ENCODE data around the gene NRXN3. TPM values are rescaled to one million over a fixed set of nuclear protein-coding genes. Genes with fewer than 3 reads are reported as not detected.
A peak's percentile ranks its signal among the peaks of the same experiment; 100 is the strongest.

The NRXN3 gene
- total and polyA plus RNA-seq, 8 donors = 0.29 to 41.1 (median 9.1) TPM

DNA sequence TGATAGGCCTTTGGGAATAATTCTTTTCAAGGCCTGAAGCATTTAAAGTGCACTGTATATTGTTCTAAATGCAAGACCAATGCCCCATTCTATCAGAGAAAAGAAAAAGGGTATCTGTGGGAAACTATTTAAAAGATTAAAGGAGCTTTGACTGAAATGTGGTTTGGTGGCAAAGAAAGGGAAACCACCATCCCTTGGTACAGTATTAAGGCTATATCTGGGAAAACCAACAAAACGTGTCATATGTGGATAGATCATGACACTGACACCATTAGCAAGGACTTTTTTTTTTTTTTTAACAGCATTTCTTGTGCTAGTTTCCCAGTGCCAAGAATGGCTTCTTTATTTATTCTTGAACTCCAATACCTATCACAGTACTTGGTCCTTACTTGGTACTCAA is 1150.4 kb downstream of the NRXN3 start:
- Histone ChIP-seq H3K27me3 (no peaks in the 10 kb centered on the region), H3K9me3 (no peaks in the 10 kb centered on the region), H3K4me3 (no peak overlapping the region), H3K4me1 (peaks cover 0 to 18% (median 7%) of the 10 kb centered on the region in 4 donors), H3K27ac (no peak overlapping the region), H3K36me3 (no peaks in the 10 kb centered on the region)
- DNase-seq = no peak
- intact Hi-C loops (cut with DNase I; ENCODE audit: low total_unique reads) = no loop called here
- 19 to 34% (median 24%) methylated on average over 1 of the region's 1 CpG for WGBS, 5 donors
- TF ChIP-seq EP300 (IDR thresholded peaks at IDR 0.05) (no peak), CTCF (IDR thresholded peaks at IDR 0.05) (no peak), POLR2AphosphoS5 (IDR thresholded peaks at IDR 0.05) (no peak), POLR2A (IDR thresholded peaks at IDR 0.05) (no peak)

DNA sequence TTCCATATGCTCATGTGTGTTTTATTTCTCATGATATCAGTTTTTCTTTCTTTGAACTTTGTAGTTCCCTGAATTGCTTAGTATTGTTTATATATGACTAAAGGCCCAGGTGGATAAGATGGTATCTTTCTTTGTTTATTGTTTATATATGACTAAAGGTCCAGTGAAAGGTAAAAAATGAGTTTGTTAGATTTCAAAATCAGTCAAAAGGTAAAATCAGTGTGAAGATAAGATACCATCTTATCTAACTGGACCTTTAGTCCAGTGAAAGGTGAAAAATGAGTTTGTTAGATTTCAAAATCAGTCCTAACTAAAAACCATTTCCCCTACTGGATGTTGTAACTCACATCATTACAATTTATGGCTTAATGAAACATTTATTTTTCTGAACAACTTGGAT is 1150.9 kb downstream of the NRXN3 start:
- Histone ChIP-seq H3K27ac (no peak overlapping the region), H3K36me3 (no peaks in the 10 kb centered on the region), H3K27me3 (no peaks in the 10 kb centered on the region), H3K4me3 (no peak overlapping the region), H3K9me3 (no peaks in the 10 kb centered on the region), H3K4me1 (peaks cover 0 to 18% (median 7%) of the 10 kb centered on the region in 4 donors)
- DNase-seq = no peak
- TF ChIP-seq POLR2AphosphoS5 (IDR thresholded peaks at IDR 0.05) (no peak), EP300 (IDR thresholded peaks at IDR 0.05) (no peak), CTCF (IDR thresholded peaks at IDR 0.05) (no peak), POLR2A (IDR thresholded peaks at IDR 0.05) (no peak)
- intact Hi-C loops (cut with DNase I; ENCODE audit: low total_unique reads) = no loop called here

- Histone ChIP-seq H3K27ac (no peak overlapping the region), H3K4me3 (no peak overlapping the region), H3K27me3 (no peaks in the 10 kb centered on the region), H3K9me3 (no peaks in the 10 kb centered on the region), H3K36me3 (no peaks in the 10 kb centered on the region), H3K4me1 (peaks cover 0 to 12% (median 6%) of the 10 kb centered on the region in 4 donors)
- WGBS, 5 donors = 5 to 26% (median 13%) methylated on average over 2 of the region's 2 CpGs
- DNase-seq = peak in 1 of 2 donors; percentile 7
- intact Hi-C loops (cut with DNase I; ENCODE audit: low total_unique reads) = no loop called here
- TF ChIP-seq EP300 (IDR thresholded peaks at IDR 0.05) (no peak), CTCF (IDR thresholded peaks at IDR 0.05) (no peak), POLR2A (IDR thresholded peaks at IDR 0.05) (no peak), POLR2AphosphoS5 (IDR thresholded peaks at IDR 0.05) (no peak)
These were observed 1154.9 kb downstream of the NRXN3 start for GRCh38 chr14:79325071-79325470.

- no peak for DNase-seq
- no peak for TF ChIP-seq POLR2A (IDR thresholded peaks at IDR 0.05)
- no peak for TF ChIP-seq POLR2AphosphoS5 (IDR thresholded peaks at IDR 0.05)
- no peak for TF ChIP-seq CTCF (IDR thresholded peaks at IDR 0.05)
- no peak for TF ChIP-seq EP300 (IDR thresholded peaks at IDR 0.05)
- no peaks in the 10 kb centered on the region for H3K36me3 ChIP-seq
- no peak overlapping the region for H3K27ac ChIP-seq
- H3K27me3 ChIP-seq = no peaks in the 10 kb centered on the region
- H3K4me1 ChIP-seq = peaks cover 0 to 12% (median 3%) of the 10 kb centered on the region in 4 donors
- 78 to 88% (median 79%) methylated on average over 3 of the region's 3 CpGs for WGBS, 5 donors
- no peak overlapping the region for H3K4me3 ChIP-seq
- intact Hi-C loops (cut with DNase I; ENCODE audit: low total_unique reads) = no loop called here
- H3K9me3 ChIP-seq = no peaks in the 10 kb centered on the region
These were observed 1155.4 kb downstream of the NRXN3 start for GRCh38 chr14:79325557-79325956.

All from stomach (tissue), 9 donors.